T follicular helper cell (primary cell): ENCODE measurements around the gene TICRR.

ENCODE experiments used
- DNase-seq: peaks from one replicate; pipeline ENCODE4 v3.0.0-alpha.2; 2020; ENCODE audit warnings: low read depth

Gene TICRR

DNA sequence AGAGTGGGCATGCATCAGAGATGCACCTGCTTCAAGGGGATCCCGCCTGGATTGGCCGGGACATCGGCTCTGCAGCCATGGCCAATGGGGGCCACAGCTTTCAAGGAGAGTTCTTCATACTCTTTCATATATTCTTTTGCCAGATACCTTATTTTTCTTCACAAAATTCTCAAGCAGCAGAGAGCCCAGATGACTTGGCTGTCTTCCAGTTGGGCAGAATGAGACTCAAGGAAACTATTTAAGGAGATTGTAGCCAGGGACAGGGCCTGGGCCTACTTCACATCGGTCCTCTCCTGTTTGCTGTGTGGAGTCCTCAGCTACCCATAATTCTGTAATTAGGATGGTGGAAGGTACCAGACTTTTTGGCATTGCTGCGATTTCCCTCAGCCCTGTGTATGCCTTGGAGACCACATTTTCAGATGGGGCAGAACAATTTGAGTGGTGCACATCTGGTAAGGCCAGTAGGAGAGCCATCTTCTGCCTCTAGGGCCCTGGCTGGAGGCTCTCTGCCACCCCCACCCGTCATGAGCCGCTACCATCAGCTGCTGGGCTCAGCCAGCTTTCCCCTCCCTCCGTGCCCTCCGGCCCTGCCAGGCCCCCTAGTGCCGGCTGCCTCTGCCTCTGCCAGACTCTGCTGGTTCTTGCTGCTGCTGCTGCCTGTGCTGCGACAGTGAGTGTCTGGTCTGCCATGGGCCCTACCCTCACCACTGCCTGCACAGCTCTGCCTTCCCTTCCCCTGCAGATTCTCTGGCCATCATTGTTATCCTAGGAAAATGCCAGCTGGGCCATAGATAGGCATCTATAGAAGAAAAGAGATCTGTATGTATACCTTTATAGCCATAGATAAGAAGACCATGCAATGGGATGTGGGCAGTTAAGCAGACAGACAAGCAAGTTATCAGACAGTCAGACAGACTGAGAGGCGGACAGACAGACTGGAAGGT, 97.2 kb downstream of the TICRR start:
- DNase-seq: no peak

DNA sequence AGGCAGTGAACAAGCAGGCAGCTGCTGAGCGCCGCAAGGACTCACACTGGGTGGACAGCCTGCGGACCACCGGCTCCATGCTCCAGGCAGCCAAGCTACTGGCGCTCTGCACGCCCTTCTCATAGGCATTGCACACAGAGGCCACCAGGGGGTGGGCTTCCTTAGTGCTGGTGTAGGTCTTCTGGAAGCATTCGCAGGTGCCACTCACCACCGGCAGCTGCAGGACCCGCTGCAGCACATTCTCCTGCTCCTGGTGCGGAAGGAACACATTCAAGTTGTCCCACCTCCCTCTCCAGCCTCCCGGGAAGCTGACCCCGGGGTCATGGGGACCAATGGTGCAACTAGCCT, 97.9 kb downstream of the TICRR start:
- no peak for DNase-seq

GRCh38 chr15:89674526-89674925, 99.3 kb downstream of the TICRR start:
- DNase-seq: no peak

- no peak for DNase-seq
These were observed 100.3 kb downstream of the TICRR start for GRCh38 chr15:89675606-89676005.

GRCh38 chr15:89677381-89677780, 102.1 kb downstream of the TICRR start:
- DNase-seq: no peak
